ENCODE data around the gene CD28. TPM values are rescaled to one million over a fixed set of nuclear protein-coding genes. Genes with fewer than 3 reads are reported as not detected.

CD28 gene
- total RNA-seq, 1 donor from 2014 or later: not detected

DNA sequence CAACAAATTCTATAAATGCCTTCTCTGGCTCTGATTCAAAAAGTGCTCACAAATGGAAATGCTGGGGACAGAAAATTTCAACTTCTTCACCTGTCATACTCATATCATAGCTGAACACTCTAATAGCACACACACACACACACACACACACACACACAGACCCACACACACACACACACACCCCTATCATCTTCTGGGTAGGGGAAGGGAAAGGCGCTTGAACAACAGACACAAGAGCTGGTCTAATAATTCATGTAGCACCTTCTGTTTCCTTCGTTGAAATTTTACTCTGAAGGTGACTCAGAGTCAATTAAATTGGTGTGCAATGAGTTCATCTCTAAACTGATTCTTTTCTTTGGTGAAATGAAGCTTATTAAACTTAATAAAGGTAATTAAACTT lies 32.9 kb downstream of the CD28 start:
- Mint-ChIP-seq H3K27ac (no peak overlapping the region), H3K9me3 (peaks cover 2% of the 10 kb centered on the region), H3K27me3 (ENCODE audit: low read depth) (no peaks in the 10 kb centered on the region), H3K4me3 (no peak overlapping the region), H3K36me3 (no peaks in the 10 kb centered on the region), H3K4me1 (peaks cover 5% of the 10 kb centered on the region)
- DNase-seq (ENCODE audit: low spot score in 2 of 2, unreplicated experiment in 2 of 2): no peak
- TF ChIP-seq, protein P1, sequence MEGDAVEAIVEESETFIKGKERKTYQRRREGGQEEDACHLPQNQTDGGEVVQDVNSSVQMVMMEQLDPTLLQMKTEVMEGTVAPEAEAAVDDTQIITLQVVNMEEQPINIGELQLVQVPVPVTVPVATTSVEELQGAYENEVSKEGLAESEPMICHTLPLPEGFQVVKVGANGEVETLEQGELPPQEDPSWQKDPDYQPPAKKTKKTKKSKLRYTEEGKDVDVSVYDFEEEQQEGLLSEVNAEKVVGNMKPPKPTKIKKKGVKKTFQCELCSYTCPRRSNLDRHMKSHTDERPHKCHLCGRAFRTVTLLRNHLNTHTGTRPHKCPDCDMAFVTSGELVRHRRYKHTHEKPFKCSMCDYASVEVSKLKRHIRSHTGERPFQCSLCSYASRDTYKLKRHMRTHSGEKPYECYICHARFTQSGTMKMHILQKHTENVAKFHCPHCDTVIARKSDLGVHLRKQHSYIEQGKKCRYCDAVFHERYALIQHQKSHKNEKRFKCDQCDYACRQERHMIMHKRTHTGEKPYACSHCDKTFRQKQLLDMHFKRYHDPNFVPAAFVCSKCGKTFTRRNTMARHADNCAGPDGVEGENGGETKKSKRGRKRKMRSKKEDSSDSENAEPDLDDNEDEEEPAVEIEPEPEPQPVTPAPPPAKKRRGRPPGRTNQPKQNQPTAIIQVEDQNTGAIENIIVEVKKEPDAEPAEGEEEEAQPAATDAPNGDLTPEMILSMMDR (IDR thresholded peaks at IDR 0.05; ENCODE audit: unreplicated experiment): no peak

DNA sequence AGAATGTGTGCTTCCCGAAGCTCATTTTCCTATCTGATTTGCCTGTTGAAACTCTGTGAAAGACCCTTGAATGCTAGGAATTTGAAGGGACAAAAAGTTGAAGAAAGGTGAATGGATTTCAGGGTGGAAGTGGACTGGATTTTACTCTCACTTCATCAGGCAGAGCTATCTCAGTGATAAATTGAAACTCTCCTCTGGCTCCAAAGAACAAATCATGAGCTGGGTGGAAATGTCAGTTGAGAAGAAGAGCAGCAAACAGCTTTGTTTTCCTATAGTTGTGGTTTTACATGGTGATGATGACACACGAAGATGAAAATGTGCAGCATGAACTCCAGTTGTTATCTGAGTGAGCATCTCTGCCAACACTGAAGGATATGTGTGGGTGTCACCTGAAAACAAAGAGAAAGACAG lies 34.4 kb downstream of the CD28 start:
- Mint-ChIP-seq H3K27me3 (ENCODE audit: low read depth) (no peaks in the 10 kb centered on the region), H3K27ac (no peak overlapping the region), H3K36me3 (no peaks in the 10 kb centered on the region), H3K4me3 (no peak overlapping the region), H3K9me3 (peaks cover 9% of the 10 kb centered on the region), H3K4me1 (peaks cover 5% of the 10 kb centered on the region)
- DNase-seq (ENCODE audit: low spot score in 2 of 2, unreplicated experiment in 2 of 2): no peak
- TF ChIP-seq, protein P1 (IDR thresholded peaks at IDR 0.05; ENCODE audit: unreplicated experiment): no peak

DNA sequence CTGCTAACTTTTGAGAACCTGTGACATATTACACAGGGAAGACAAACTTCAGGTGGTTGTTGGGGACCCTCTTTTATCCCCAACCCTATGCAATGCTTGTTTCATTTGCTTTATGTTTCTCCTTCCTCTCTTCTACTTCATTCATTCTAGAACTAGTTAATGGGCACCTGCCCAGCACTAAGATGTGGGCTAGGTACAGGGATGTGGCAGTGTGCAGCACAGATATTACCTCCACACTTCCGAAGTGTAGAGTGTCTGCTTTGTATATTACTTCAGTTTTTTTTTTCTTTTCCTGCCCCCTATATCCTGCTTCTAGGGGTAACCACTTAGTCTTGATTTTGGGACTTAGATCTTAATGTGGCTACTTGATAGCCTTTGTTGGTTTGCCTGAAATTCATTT lies 35.1 kb downstream of the CD28 start:
- no peak for DNase-seq (ENCODE audit: low spot score in 2 of 2, unreplicated experiment in 2 of 2)
- Mint-ChIP-seq H3K4me1 (peaks cover 5% of the 10 kb centered on the region), H3K9me3 (peaks cover 9% of the 10 kb centered on the region), H3K27me3 (ENCODE audit: low read depth) (no peaks in the 10 kb centered on the region), H3K36me3 (no peaks in the 10 kb centered on the region), H3K4me3 (no peak overlapping the region), H3K27ac (no peak overlapping the region)
- TF ChIP-seq, protein P1 (IDR thresholded peaks at IDR 0.05; ENCODE audit: unreplicated experiment): no peak

GRCh38 chr2:203743441-203743981 lies 37.1 kb downstream of the CD28 start:
- peaks cover 5% of the 10 kb centered on the region for H3K4me1 Mint-ChIP-seq
- TF ChIP-seq, protein P1 (IDR thresholded peaks at IDR 0.05; ENCODE audit: unreplicated experiment): no peak
- no peak overlapping the region for H3K4me3 Mint-ChIP-seq
- H3K9me3 Mint-ChIP-seq: peaks cover 9% of the 10 kb centered on the region
- no peak overlapping the region for H3K27ac Mint-ChIP-seq
- H3K27me3 Mint-ChIP-seq (ENCODE audit: low read depth): no peaks in the 10 kb centered on the region
- no peak for DNase-seq (ENCODE audit: low spot score in 2 of 2, unreplicated experiment in 2 of 2)
- H3K36me3 Mint-ChIP-seq: no peaks in the 10 kb centered on the region

DNA sequence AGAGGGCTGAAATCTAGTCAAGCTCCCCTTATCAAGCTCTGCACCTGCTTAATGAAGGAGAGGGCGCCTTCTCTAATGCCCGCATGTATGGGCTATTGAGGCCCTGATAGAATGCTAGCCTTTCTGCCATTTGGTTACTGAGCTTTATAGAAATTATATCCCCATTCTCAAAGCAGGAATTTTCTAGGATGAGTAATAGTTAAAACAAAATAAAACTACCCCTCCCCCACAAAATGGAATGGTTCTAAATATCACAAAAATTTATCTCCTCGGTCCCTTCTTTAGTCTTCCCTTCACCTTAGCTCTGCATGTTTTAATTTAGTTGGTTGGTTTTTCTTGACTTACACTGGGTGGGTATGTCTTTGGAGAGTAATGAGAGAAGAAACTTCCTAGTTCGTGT lies 37.7 kb downstream of the CD28 start:
- no peak overlapping the region for H3K27ac Mint-ChIP-seq

More for the DNA sequence above, 37.7 kb downstream of the CD28 start:
- no peak overlapping the region for H3K4me3 Mint-ChIP-seq
- H3K4me1 Mint-ChIP-seq: peaks cover 5% of the 10 kb centered on the region
- no peaks in the 10 kb centered on the region for H3K27me3 Mint-ChIP-seq (ENCODE audit: low read depth)
- DNase-seq (ENCODE audit: low spot score in 2 of 2, unreplicated experiment in 2 of 2): no peak
- H3K9me3 Mint-ChIP-seq: peaks cover 9% of the 10 kb centered on the region
- TF ChIP-seq, protein P1 (IDR thresholded peaks at IDR 0.05; ENCODE audit: unreplicated experiment): no peak
- H3K36me3 Mint-ChIP-seq: no peaks in the 10 kb centered on the region
